GM19372 (cell line): ENCODE data around the gene BCL6.

ENCODE experiments used
- ATAC-seq: cut with Tn5 transposase; IDR thresholded peaks from one replicate; pipeline ENCODE4 v1.9.1; 2021; ENCODE audit warnings: mild to moderate bottlenecking, low read depth, moderate library complexity; ENCODE audit not compliant: unreplicated experiment

Gene BCL6

GRCh38 chr3:187745201-187746058, at the start of gene BCL6:
BCL6 (minus strand) TSS chr3:187745468; CDS start chr3:187733693, 11,775 bp downstream.
- peak; percentile 65 for ATAC-seq

DNA sequence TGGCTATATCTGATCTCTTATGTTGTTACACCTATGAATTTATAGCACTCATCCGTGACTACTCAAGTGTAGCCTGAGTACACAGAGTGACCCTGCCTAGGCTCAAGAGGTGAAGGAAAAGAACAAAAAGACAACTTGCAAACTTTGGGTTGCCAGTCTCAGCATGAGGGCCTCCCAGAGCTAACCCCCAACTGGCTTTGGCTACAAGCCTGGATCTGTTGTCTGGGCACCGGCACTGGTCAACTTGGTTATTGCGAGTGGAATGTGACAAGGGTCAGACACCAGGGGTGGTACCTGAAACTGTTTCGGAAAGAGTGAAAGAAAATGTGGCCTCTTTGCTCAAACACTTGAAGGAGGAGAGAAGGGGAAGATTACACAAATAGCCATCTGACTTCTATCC, 49.5 kb upstream of the BCL6 start:
- ATAC-seq = no peak

- no peak for ATAC-seq
Observed at GRCh38 chr3:187793618-187794017, 48.4 kb upstream of the BCL6 start.

DNA sequence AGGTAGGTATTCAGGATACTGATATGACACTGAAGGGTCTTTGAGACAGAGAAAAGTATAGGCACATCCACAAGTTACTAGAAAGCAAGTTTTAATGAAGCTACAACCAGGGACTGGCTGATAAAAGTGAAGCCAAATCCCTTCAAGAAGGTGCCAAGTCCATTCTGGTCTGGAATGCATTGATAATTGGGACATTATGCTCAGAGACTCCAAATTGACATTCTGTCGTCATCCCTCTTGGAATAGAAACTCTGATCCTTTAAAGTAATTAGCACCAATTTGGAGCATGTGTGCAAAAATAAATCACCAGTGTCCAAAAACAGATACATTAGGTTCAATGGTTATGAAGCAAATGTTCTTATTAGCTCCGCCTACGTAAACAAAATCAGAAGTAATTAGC, 47.3 kb upstream of the BCL6 start:
- ATAC-seq = no peak

DNA sequence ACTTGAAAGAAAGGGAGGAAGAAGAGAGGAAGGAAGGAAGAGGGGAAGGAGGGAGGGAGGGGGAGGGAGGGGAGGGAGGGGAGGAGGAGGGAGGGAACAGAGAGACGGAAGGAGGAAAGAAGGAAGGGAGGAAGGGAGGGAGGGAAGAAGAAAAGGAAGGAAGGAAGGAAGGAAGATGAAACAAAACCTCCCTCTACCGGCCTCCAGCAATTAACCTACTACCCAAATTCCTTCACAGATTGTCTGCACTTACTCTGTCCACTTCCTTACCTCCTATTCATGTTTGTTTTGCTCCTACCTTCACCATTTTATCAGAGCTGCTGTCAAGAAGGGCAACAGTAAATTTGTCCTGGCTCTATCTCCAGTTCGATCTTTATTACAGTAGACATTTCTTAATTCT, 44.6 kb upstream of the BCL6 start:
- ATAC-seq = no peak

GRCh38 chr3:187788984-187789857, 44.0 kb upstream of the BCL6 start:
- ATAC-seq = no peak

- no peak for ATAC-seq
Observed at GRCh38 chr3:187783098-187783497, 37.8 kb upstream of the BCL6 start.

- no peak for ATAC-seq
Observed at GRCh38 chr3:187782006-187782405, 36.7 kb upstream of the BCL6 start.

DNA sequence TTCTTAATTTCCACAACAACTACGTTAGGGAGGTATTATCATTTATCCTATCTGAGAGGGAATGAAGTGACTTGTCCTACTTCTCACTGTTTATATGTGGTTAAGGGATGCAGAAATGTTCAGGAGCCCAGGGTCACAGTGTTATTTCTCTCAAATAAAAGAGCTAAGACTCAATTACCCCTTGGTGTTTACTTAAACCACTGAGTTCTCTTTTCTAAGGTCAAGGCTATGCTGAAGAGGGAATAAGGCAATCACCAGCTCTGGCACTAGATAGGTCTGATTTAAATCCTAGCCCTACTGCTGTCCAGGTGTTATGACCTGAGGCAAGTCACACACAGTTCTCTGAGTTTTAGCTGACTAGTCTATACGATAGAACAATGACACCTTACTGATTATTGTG, 35.7 kb upstream of the BCL6 start:
- ATAC-seq = no peak

- ATAC-seq = no peak
Observed at GRCh38 chr3:187778726-187779125, 33.5 kb upstream of the BCL6 start.

- no peak for ATAC-seq
Observed at GRCh38 chr3:187777331-187777941, 32.2 kb upstream of the BCL6 start.

- ATAC-seq = no peak
Observed at GRCh38 chr3:187775549-187775948, 30.3 kb upstream of the BCL6 start.

GRCh38 chr3:187774185-187774789, 29.0 kb upstream of the BCL6 start:
- no peak for ATAC-seq

- ATAC-seq = peak; percentile 67
Observed at GRCh38 chr3:187773233-187774184, 28.2 kb upstream of the BCL6 start.

DNA sequence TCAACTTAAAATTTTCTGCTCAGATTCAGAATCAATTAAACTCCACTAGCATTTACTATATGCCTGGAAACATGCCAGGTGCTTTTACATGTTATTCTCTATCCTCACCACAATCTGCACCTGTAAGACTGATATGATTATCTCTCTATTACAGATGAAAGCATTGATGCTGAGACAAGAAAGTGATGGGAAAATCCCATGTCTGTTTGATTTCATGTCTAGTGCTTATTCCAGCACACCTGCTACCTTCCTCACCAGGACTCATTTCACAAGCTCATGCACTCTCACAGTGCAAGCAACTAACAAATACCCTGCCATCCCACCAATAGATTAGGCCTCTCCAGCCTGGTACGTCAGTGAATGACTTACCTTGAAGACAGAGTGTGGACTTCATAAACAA, 25.0 kb upstream of the BCL6 start:
- ATAC-seq = peak; percentile 50

- ATAC-seq = no peak
Observed at GRCh38 chr3:187769771-187770170, 24.5 kb upstream of the BCL6 start.

GRCh38 chr3:187767266-187768012, 22.2 kb upstream of the BCL6 start:
- ATAC-seq = no peak

GRCh38 chr3:187765342-187765741, 20.1 kb upstream of the BCL6 start:
- no peak for ATAC-seq
